ENCODE measurements around the gene ABRACL. TPM values are rescaled to one million over a fixed set of nuclear protein-coding genes. Genes with fewer than 3 reads are reported as not detected.

The ABRACL gene
- total RNA-seq, 1 experiment from 2014 or later, result 123 TPM

GRCh38 chr6:139027620-139028182, 844 bp upstream of the ABRACL start:
- Histone ChIP-seq H3K18ac (ENCODE audit: insufficient read length, low read depth, low read length) (peak overlapping the region; percentile 49), H3K9me3 (ENCODE audit: control insufficient read depth, low read depth, low read length) (no peaks in the 10 kb centered on the region), H3T11ph (ENCODE audit: low read length) (no peak overlapping the region), H2BK120ac (ENCODE audit: low read depth, low read length, poor library complexity, severe bottlenecking) (no peak overlapping the region), H3K27me3 (ENCODE audit: insufficient read depth, low read length) (no peaks in the 10 kb centered on the region), H4K20me1 (ENCODE audit: control insufficient read depth, insufficient read depth, insufficient read length) (peaks cover 2% of the 10 kb centered on the region), H3K79me1 (ENCODE audit: insufficient read depth, low read depth, low read length, poor library complexity, severe bottlenecking) (no peaks in the 10 kb centered on the region), H4K5ac (ENCODE audit: insufficient read length, low read depth, low read length) (peak overlapping the region; percentile 41), H3K4me1 (ENCODE audit: insufficient read depth, low read length) (peaks cover 4% of the 10 kb centered on the region; the same call in 1 of the 2 replicates), H3K79me2 (ENCODE audit: insufficient read depth, low read length) (peaks cover 21% of the 10 kb centered on the region), H3K56ac (ENCODE audit: insufficient read length, low read depth, low read length) (no peak overlapping the region), H3K23me2 (ENCODE audit: insufficient read length, low read depth, low read length, poor library complexity, severe bottlenecking) (peaks cover 15% of the 10 kb centered on the region), H4K91ac (ENCODE audit: insufficient read length, low read depth, low read length) (no peak overlapping the region), H2BK12ac (ENCODE audit: insufficient read length, low read depth, low read length) (no peak overlapping the region), H3K27ac (ENCODE audit: insufficient read length, low read depth, low read length) (peak overlapping the region; percentile 18), H2BK20ac (ENCODE audit: low read depth, low read length, poor library complexity, severe bottlenecking) (no peak overlapping the region), H2BK15ac (ENCODE audit: low read depth, low read length) (no peak overlapping the region), H2AFZ (ENCODE audit: low read length) (peak overlapping the region; percentile 11), H3K4me2 (ENCODE audit: insufficient read depth, insufficient read length, low read length) (peak overlapping the region; percentile 78), H3K4ac (ENCODE audit: low read depth, low read length) (no peak overlapping the region; the same call in 1 of the 2 replicates), H3K9ac (ENCODE audit: extremely low read depth, insufficient read length, low read length) (peak overlapping the region; percentile 87), H2AK5ac (ENCODE audit: insufficient read length, low read length) (no peak overlapping the region), H4K8ac (replicated peaks; ENCODE audit: insufficient read length, low read depth, low read length) (no peak overlapping the region), H3K23ac (ENCODE audit: insufficient read length, low read depth, low read length) (no peak overlapping the region), H2BK5ac (ENCODE audit: insufficient read length, low read length) (no peak overlapping the region), H3K14ac (ENCODE audit: insufficient read depth, low read length) (peak overlapping the region; percentile 70; the same call in 1 of the 2 replicates)
- no peak overlapping the region; a peak in 2 of 5 replicates for H3K4me3 Mint-ChIP-seq
- H3K36me3 Mint-ChIP-seq (ENCODE audit: insufficient read depth in 1 of 3, low read depth in 3 of 3), result no peaks in the 10 kb centered on the region
- H3K4me1 Mint-ChIP-seq, result peaks cover 26 to 27% of the 10 kb centered on the region in 2 experiments
- no peak for TF ChIP-seq CTCF (conservative IDR thresholded peaks at IDR 0.05)
- H3K27me3 Mint-ChIP-seq (ENCODE audit: low read depth), result no peaks in the 10 kb centered on the region
- WGBS (ENCODE audit: extremely low coverage, insufficient read length, low lambda C conversion rate), result no CpG with 5 or more reads among the region's 10 CpGs
- peak overlapping the region; percentile 7 to 90 (median 84) for H3K27ac Mint-ChIP-seq
- no peaks in the 10 kb centered on the region for H3K9me3 Mint-ChIP-seq
- peak; percentile 60 for DNase-seq
